ENCODE data around the gene C3.

GRCh38 chr19:6687114-6687513 lies 33.3 kb downstream of the C3 start:
- TF ChIP-seq CTCF (IDR thresholded peaks at IDR 0.05): no peak
- TF ChIP-seq CBX8 (IDR thresholded peaks at IDR 0.05): no peak
- no peak for TF ChIP-seq POLR2AphosphoS2 (conservative IDR thresholded peaks at IDR 0.05; ENCODE audit: low read length)
- TF ChIP-seq POLR2A (IDR thresholded peaks at IDR 0.05; ENCODE audit: low read length): no peak
- TF ChIP-seq EP300 (IDR thresholded peaks at IDR 0.05): no peak
- no peak for TF ChIP-seq ATOH8 (CRISPR knock-in tag; IDR thresholded peaks at IDR 0.05; ENCODE audit: low read depth)
- TF ChIP-seq HDAC2 (IDR thresholded peaks at IDR 0.05): no peak
- no peak for TF ChIP-seq NR3C1 (IDR thresholded peaks at IDR 0.05)
- no peak for TF ChIP-seq ESRRA (IDR thresholded peaks at IDR 0.05; ENCODE audit: borderline replicate concordance, low read length)
- no peak for TF ChIP-seq JUN (IDR thresholded peaks at IDR 0.05)
- TF ChIP-seq, protein P1, sequence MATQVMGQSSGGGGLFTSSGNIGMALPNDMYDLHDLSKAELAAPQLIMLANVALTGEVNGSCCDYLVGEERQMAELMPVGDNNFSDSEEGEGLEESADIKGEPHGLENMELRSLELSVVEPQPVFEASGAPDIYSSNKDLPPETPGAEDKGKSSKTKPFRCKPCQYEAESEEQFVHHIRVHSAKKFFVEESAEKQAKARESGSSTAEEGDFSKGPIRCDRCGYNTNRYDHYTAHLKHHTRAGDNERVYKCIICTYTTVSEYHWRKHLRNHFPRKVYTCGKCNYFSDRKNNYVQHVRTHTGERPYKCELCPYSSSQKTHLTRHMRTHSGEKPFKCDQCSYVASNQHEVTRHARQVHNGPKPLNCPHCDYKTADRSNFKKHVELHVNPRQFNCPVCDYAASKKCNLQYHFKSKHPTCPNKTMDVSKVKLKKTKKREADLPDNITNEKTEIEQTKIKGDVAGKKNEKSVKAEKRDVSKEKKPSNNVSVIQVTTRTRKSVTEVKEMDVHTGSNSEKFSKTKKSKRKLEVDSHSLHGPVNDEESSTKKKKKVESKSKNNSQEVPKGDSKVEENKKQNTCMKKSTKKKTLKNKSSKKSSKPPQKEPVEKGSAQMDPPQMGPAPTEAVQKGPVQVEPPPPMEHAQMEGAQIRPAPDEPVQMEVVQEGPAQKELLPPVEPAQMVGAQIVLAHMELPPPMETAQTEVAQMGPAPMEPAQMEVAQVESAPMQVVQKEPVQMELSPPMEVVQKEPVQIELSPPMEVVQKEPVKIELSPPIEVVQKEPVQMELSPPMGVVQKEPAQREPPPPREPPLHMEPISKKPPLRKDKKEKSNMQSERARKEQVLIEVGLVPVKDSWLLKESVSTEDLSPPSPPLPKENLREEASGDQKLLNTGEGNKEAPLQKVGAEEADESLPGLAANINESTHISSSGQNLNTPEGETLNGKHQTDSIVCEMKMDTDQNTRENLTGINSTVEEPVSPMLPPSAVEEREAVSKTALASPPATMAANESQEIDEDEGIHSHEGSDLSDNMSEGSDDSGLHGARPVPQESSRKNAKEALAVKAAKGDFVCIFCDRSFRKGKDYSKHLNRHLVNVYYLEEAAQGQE (IDR thresholded peaks at IDR 0.05): no peak
- TF ChIP-seq USF2 (IDR thresholded peaks at IDR 0.05): no peak
- TF ChIP-seq RARB (CRISPR knock-in tag; IDR thresholded peaks at IDR 0.05): no peak
- no peak for TF ChIP-seq PHF8 (IDR thresholded peaks at IDR 0.05; ENCODE audit: borderline replicate concordance, low read depth)
